Upper lobe of right lung (tissue), 1 donor: ENCODE results near the gene CYP17A1. TPM values are rescaled to one million over a fixed set of nuclear protein-coding genes. Genes with fewer than 3 reads are reported as not detected.

Experiments
- ATAC-seq: fragments of 200-7000 bp; cut with Tn5 transposase; one replicate; pipeline ENCODE4 v1.9.1; 2020; ENCODE audit warnings: mild to moderate bottlenecking, moderate library complexity
- DNase-seq: peaks from one replicate; pipeline ENCODE4 v3.0.0-alpha.2; 2020
- H3K27ac ChIP-seq: fragments of 200-600 bp; one replicate; pipeline ENCODE4 v1.8.0; 2022
- H3K27me3 ChIP-seq: fragments of 200-600 bp; one replicate; pipeline ENCODE4 v1.8.0; 2022; ENCODE audit warnings: mild to moderate bottlenecking
- H3K36me3 ChIP-seq: fragments of 200-600 bp; one replicate; pipeline ENCODE4 v1.8.0; 2022
- H3K4me1 ChIP-seq: fragments of 200-600 bp; one replicate; pipeline ENCODE4 v1.8.0; 2022
- H3K4me3 ChIP-seq: fragments of 200-600 bp; one replicate; pipeline ENCODE4 v1.8.0; 2022; ENCODE audit warnings: mild to moderate bottlenecking
- H3K9me3 ChIP-seq: fragments of 200-600 bp; one replicate; pipeline ENCODE4 v1.8.0; 2022
- intact Hi-C: fragments of 100-400 bp; cut with DNase I; formaldehyde crosslinking; loops from one replicate; pipeline ENCODE4 v1.11.0; 2022
- total RNA-seq: library from RNA; stranded (reverse); fragmentation: NEBNext Ultra II Directional; extraction: Animal tissue kit (Norgen Biotek cat#: 25700); gene quantifications from one replicate; pipeline ENCODE4 v1.2.1, GENCODE V29; 2021
- TF ChIP-seq, protein P1 (sequence below): fragments of 200-600 bp; IDR thresholded peaks from one replicate; pipeline ENCODE4 v1.8.0; 2022; ENCODE audit warnings: antibody characterized with exemption
- donor health status: DM: no; HTN: yes; CAD: no; lungs with severe emphysema.

CYP17A1 gene
- total RNA-seq, 1 donor from 2014 or later = 1.9 TPM

DNA sequence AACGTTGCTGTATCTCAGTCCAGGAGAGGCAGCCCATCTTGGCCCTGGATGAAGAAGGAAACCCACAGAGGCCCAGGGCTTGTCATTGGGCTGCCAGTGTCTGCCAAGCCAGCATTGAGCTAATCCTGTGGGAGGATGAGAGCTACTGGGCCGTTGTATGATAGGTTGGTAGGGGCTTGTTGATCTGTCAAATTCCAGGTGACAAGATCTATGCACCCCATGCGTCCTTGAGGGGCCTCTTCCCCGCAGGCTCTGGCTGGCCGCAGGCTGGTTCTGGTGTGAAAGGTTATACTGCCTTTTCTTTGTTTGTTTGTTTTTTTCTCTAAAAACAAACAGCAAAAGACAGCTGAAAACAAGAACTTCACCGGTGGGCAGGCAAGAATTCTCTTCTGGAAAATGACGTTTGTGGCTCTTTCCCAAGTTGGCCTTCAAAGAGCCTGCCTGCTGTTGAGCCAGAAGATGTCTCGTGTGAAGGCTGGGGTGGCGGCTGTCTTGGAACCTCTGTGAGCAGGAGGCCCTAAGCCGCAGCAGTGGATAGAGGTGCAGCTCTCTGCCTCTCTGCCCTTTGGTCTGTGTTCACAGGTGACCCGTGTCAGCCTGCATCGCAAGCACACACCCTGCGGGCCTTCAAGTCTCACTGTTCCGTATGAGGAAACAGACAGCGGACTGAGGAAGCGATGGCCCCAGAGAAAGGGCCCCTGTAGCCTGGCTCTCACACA lies 23.3 kb downstream of the CYP17A1 start:
- Histone ChIP-seq H3K4me3 (no peak overlapping the region), H3K27me3 (no peaks in the 10 kb centered on the region), H3K9me3 (no peaks in the 10 kb centered on the region), H3K36me3 (peaks cover 48% of the 10 kb centered on the region), H3K27ac (peak overlapping the region; percentile 42), H3K4me1 (peaks cover 47% of the 10 kb centered on the region)
- no peak for DNase-seq
- intact Hi-C loops = no loop called here
- ATAC-seq = no peak
- TF ChIP-seq, protein P1, sequence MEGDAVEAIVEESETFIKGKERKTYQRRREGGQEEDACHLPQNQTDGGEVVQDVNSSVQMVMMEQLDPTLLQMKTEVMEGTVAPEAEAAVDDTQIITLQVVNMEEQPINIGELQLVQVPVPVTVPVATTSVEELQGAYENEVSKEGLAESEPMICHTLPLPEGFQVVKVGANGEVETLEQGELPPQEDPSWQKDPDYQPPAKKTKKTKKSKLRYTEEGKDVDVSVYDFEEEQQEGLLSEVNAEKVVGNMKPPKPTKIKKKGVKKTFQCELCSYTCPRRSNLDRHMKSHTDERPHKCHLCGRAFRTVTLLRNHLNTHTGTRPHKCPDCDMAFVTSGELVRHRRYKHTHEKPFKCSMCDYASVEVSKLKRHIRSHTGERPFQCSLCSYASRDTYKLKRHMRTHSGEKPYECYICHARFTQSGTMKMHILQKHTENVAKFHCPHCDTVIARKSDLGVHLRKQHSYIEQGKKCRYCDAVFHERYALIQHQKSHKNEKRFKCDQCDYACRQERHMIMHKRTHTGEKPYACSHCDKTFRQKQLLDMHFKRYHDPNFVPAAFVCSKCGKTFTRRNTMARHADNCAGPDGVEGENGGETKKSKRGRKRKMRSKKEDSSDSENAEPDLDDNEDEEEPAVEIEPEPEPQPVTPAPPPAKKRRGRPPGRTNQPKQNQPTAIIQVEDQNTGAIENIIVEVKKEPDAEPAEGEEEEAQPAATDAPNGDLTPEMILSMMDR = no peak

DNA sequence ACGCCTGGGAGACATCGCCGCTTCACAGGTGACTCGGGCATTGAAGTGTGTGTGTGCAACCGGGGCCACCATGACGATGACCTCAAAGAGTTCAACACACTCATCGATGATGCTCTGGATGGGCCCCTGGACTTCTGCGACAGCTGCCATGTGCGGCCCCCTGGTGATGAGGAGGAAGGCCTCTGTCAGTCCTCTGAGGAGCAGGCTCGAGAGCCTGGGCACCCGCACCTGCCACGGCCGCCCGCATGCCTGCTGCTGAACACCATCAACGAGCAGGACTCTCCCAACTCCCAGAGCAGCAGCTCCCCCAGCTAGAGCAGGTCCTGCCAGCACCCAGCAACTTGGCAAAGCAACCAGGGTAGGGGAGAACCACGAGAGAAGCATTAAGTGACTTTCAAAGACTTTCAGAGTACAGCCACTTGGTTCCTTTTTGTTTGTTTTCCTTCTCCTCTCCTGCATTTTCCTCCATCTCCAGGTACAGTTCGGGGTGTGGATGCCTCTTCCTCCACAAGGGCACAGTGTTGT lies 24.1 kb downstream of the CYP17A1 start:
- intact Hi-C loops = no loop called here
- TF ChIP-seq, protein P1 = no peak
- ATAC-seq (no peak), DNase-seq (no peak)
- Histone ChIP-seq H3K4me3 (no peak overlapping the region), H3K27me3 (no peaks in the 10 kb centered on the region), H3K36me3 (peaks cover 53% of the 10 kb centered on the region), H3K27ac (peak overlapping the region; percentile 42), H3K4me1 (peaks cover 43% of the 10 kb centered on the region), H3K9me3 (no peaks in the 10 kb centered on the region)

DNA sequence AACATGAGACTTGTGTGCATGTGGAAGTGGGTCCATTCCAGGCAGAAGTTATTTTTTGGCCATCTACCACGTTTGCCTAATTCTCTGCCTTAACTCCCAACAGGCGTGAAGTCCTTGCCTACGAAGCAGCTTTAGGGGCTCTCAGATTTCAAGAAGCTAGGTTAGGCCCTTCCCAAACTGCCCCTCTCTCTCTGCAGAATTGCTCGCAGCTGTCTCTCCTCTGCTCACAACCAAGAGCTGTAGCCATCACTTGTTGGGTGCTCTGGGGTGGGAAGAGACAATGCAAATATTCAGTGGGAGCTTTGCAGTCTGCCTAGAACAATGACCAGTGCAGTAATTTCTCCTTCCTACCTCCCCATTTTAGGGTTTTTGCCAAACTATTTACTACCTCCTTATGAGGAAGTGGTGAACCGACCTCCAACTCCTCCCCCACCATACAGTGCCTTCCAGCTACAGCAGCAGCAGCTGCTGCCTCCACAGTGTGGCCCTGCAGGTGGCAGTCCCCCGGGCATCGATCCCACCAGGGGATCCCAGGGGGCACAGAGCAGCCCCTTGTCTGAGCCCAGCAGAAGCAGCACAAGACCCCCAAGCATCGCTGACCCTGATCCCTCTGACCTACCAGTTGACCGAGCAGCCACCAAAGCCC lies 24.9 kb downstream of the CYP17A1 start:
- Histone ChIP-seq H3K9me3 (no peaks in the 10 kb centered on the region), H3K4me1 (peaks cover 43% of the 10 kb centered on the region), H3K27ac (no peak overlapping the region), H3K4me3 (no peak overlapping the region), H3K27me3 (no peaks in the 10 kb centered on the region), H3K36me3 (peaks cover 56% of the 10 kb centered on the region)
- intact Hi-C loops = no loop called here
- TF ChIP-seq, protein P1 = no peak
- DNase-seq (no peak), ATAC-seq (peak; percentile 42)

- Histone ChIP-seq H3K9me3 (no peaks in the 10 kb centered on the region), H3K4me3 (no peak overlapping the region), H3K27me3 (no peaks in the 10 kb centered on the region), H3K4me1 (peaks cover 38% of the 10 kb centered on the region), H3K27ac (no peak overlapping the region), H3K36me3 (peaks cover 56% of the 10 kb centered on the region)
- no peak for DNase-seq
- TF ChIP-seq, protein P1 = no peak
- ATAC-seq = no peak
- intact Hi-C loops = no loop called here
Measured at GRCh38 chr10:102811346-102811745, 25.9 kb downstream of the CYP17A1 start.

- ATAC-seq = no peak
- no peaks in the 10 kb centered on the region for H3K27me3 ChIP-seq
- intact Hi-C loops = no loop called here
- peaks cover 38% of the 10 kb centered on the region for H3K36me3 ChIP-seq
- TF ChIP-seq, protein P1 = no peak
- H3K9me3 ChIP-seq = no peaks in the 10 kb centered on the region
- no peak overlapping the region for H3K4me3 ChIP-seq
- DNase-seq = no peak
- H3K27ac ChIP-seq = no peak overlapping the region
- peaks cover 14% of the 10 kb centered on the region for H3K4me1 ChIP-seq
Measured at GRCh38 chr10:102808380-102808779, 28.8 kb downstream of the CYP17A1 start.
